ENCODE results near the gene HOXA7.

HOXA7 gene

GRCh38 chr7:27179503-27180430, 23.3 kb upstream of the HOXA7 start:
- peak; percentile 56 for TF ChIP-seq CTCF (IDR thresholded peaks at IDR 0.05; ENCODE audit: insufficient read depth, low read depth, low read length, missing control alignments)
- no peak overlapping the region for H3K4me3 ChIP-seq (ENCODE audit: low read depth, low read length)
- DNase-seq (ENCODE audit: low read depth), result peak; percentile 34

GRCh38 chr7:27179030-27179429, 22.6 kb upstream of the HOXA7 start:
- TF ChIP-seq CTCF (IDR thresholded peaks at IDR 0.05; ENCODE audit: insufficient read depth, low read depth, low read length, missing control alignments), result no peak
- DNase-seq (ENCODE audit: low read depth), result no peak
- H3K4me3 ChIP-seq (ENCODE audit: low read depth, low read length), result no peak overlapping the region

GRCh38 chr7:27178366-27178765, 21.9 kb upstream of the HOXA7 start:
- TF ChIP-seq CTCF (IDR thresholded peaks at IDR 0.05; ENCODE audit: insufficient read depth, low read depth, low read length, missing control alignments), result no peak
- H3K4me3 ChIP-seq (ENCODE audit: low read depth, low read length), result no peak overlapping the region
- DNase-seq (ENCODE audit: low read depth), result no peak

GRCh38 chr7:27177795-27178320, 21.4 kb upstream of the HOXA7 start:
- no peak for TF ChIP-seq CTCF (IDR thresholded peaks at IDR 0.05; ENCODE audit: insufficient read depth, low read depth, low read length, missing control alignments)
- H3K4me3 ChIP-seq (ENCODE audit: low read depth, low read length), result no peak overlapping the region
- DNase-seq (ENCODE audit: low read depth), result no peak

GRCh38 chr7:27176962-27177794, 20.7 kb upstream of the HOXA7 start:
- DNase-seq (ENCODE audit: low read depth), result no peak

GRCh38 chr7:27176524-27176845, 20.0 kb upstream of the HOXA7 start:
- no peak for DNase-seq (ENCODE audit: low read depth)
- no peak overlapping the region for H3K4me3 ChIP-seq (ENCODE audit: low read depth, low read length)
- TF ChIP-seq CTCF (IDR thresholded peaks at IDR 0.05; ENCODE audit: insufficient read depth, low read depth, low read length, missing control alignments), result no peak

More at GRCh38 chr7:27176962-27177794, 20.7 kb upstream of the HOXA7 start:
- TF ChIP-seq CTCF (IDR thresholded peaks at IDR 0.05; ENCODE audit: insufficient read depth, low read depth, low read length, missing control alignments), result no peak
- H3K4me3 ChIP-seq (ENCODE audit: low read depth, low read length), result no peak overlapping the region

Data from GM12865 (cell line).